ENCODE results near the gene SNRPA.
"Not testable (repeated sequence)": the region's sequence is repeated elsewhere in the genome, so short reads cannot be mapped to it uniquely, and the experiment has no call there.

SNRPA gene

GRCh38 chr19:40721140-40721486 is 29.9 kb upstream of the SNRPA start:
- DNase-seq (ENCODE audit: low read depth in 2 of 2) = no peak

GRCh38 chr19:40721936-40722661 is 28.9 kb upstream of the SNRPA start:
- DNase-seq (ENCODE audit: low read depth in 2 of 2) = no peak

GRCh38 chr19:40723661-40724254 is 27.2 kb upstream of the SNRPA start:
- DNase-seq (ENCODE audit: low read depth in 2 of 2) = no peak

- no peak for DNase-seq (ENCODE audit: low read depth in 2 of 2)
Measured at GRCh38 chr19:40724315-40724714, 26.7 kb upstream of the SNRPA start.

- DNase-seq (ENCODE audit: low read depth in 2 of 2) = no peak
Measured at GRCh38 chr19:40724855-40725254, 26.1 kb upstream of the SNRPA start.

- DNase-seq (ENCODE audit: low read depth in 2 of 2) = no peak
Measured at GRCh38 chr19:40726279-40726678, 24.7 kb upstream of the SNRPA start.

GRCh38 chr19:40730065-40730464 is 20.9 kb upstream of the SNRPA start:
- DNase-seq (ENCODE audit: low read depth in 2 of 2) = not testable (repeated sequence)

GRCh38 chr19:40732304-40732703 is 18.7 kb upstream of the SNRPA start:
- DNase-seq (ENCODE audit: low read depth in 2 of 2) = not testable (repeated sequence)

GRCh38 chr19:40733149-40733548 is 17.9 kb upstream of the SNRPA start:
- DNase-seq (ENCODE audit: low read depth in 2 of 2) = no peak

- DNase-seq (ENCODE audit: low read depth in 2 of 2) = no peak
Measured at GRCh38 chr19:40735013-40735771, 15.8 kb upstream of the SNRPA start.

GRCh38 chr19:40736661-40737060 is 14.3 kb upstream of the SNRPA start:
- no peak for DNase-seq (ENCODE audit: low read depth in 2 of 2)

GRCh38 chr19:40737102-40737644 is 13.8 kb upstream of the SNRPA start:
- no peak for DNase-seq (ENCODE audit: low read depth in 2 of 2)

- no peak for DNase-seq (ENCODE audit: low read depth in 2 of 2)
Measured at GRCh38 chr19:40739030-40739839, 11.8 kb upstream of the SNRPA start.

GRCh38 chr19:40739871-40740703 is 10.9 kb upstream of the SNRPA start:
- no peak for DNase-seq (ENCODE audit: low read depth in 2 of 2)

GRCh38 chr19:40740747-40741146 is 10.3 kb upstream of the SNRPA start:
- no peak for DNase-seq (ENCODE audit: low read depth in 2 of 2)

GRCh38 chr19:40741527-40742390 is 9.2 kb upstream of the SNRPA start:
- no peak for DNase-seq (ENCODE audit: low read depth in 2 of 2)

- no peak for DNase-seq (ENCODE audit: low read depth in 2 of 2)
Measured at GRCh38 chr19:40742477-40742876, 8.5 kb upstream of the SNRPA start.

- DNase-seq (ENCODE audit: low read depth in 2 of 2) = no peak
Measured at GRCh38 chr19:40742886-40743285, 8.1 kb upstream of the SNRPA start.

- DNase-seq (ENCODE audit: low read depth in 2 of 2) = no peak
Measured at GRCh38 chr19:40743926-40744325, 7.1 kb upstream of the SNRPA start.
